ENCODE measurements around the gene GPR50. TPM values are rescaled to one million over a fixed set of nuclear protein-coding genes. Genes with fewer than 3 reads are reported as not detected.

The GPR50 gene
- 0.10 to 0.25 TPM (median 0.21 TPM) in 5 replicates for total RNA-seq (2022; extraction: Qiagen RNA extraction)

GRCh38 chrX:151176231-151176750, at the start of gene GPR50:
Gene GPR50 (plus strand): TSS chrX:151176584. CDS start chrX:151176722, 138 bp downstream.

Other genes with a start within 250 kb of the GPR50 start
- gene HMGB3, start 193.2 kb upstream of the GPR50 start, total RNA-seq (2022; extraction: Qiagen RNA extraction): 126 to 228 TPM (median 143 TPM) in 5 replicates
- gene VMA21, start 220.6 kb downstream of the GPR50 start, total RNA-seq (2022; extraction: Qiagen RNA extraction): 18.3 to 29.1 TPM (median 28.6 TPM) in 5 replicates

All from A549 treated with Mapracorat at 1 μM for 4 hours (cell line).